SK-N-MC (cell line): ENCODE data around the gene KCNK17.

ENCODE experiments used
- EZH2 ChIP-seq: fragments of 200-600 bp; sonication (generic); IDR thresholded peaks from one replicate; pipeline ENCODE4 v1.6.1; 2017; ENCODE audit warnings: antibody characterized with exemption
- POLR2AphosphoS5 ChIP-seq: IDR thresholded peaks from 2 replicates; pipeline ENCODE4 v1.6.1; 2012; ENCODE audit warnings: mild to moderate bottlenecking, low read depth, low read length, borderline replicate concordance

- TF ChIP-seq EZH2 (no peak), POLR2AphosphoS5 (no peak)
These were observed 8.2 kb upstream of the KCNK17 start, which contains the start of gene KCNK16 for GRCh38 chr6:39322306-39322850.
